DMS79 (cell line): ENCODE data around the gene CETP.
"Not testable (repeated sequence)": the region's sequence is repeated elsewhere in the genome, so short reads cannot be mapped to it uniquely, and the experiment has no call there.

ENCODE experiments used
- DNase-seq: peaks from one replicate; lab custom pipeline; 2025; lab: John Stamatoyannopoulos, UW

The CETP gene

GRCh38 chr16:56956076-56956475 lies 5.7 kb upstream of the CETP start:
- no peak for DNase-seq

- DNase-seq: no peak
These were observed 5.0 kb upstream of the CETP start for GRCh38 chr16:56956756-56957155.

GRCh38 chr16:56960681-56961281 lies 969 bp upstream of the CETP start:
- no peak for DNase-seq

- no peak for DNase-seq
These were observed 364 bp upstream of the CETP start for GRCh38 chr16:56961386-56961785.

GRCh38 chr16:56964243-56965148 lies 2.7 kb downstream of the CETP start:
- no peak for DNase-seq

GRCh38 chr16:56965149-56966092 lies 3.7 kb downstream of the CETP start:
- no peak for DNase-seq

- DNase-seq: no peak
These were observed 4.3 kb downstream of the CETP start for GRCh38 chr16:56966093-56966475.

- DNase-seq: no peak
These were observed 6.0 kb downstream of the CETP start for GRCh38 chr16:56967733-56968132.

GRCh38 chr16:56969769-56970168 lies 8.0 kb downstream of the CETP start:
- DNase-seq: no peak

GRCh38 chr16:56970934-56971767 lies 9.4 kb downstream of the CETP start:
- DNase-seq: no peak

GRCh38 chr16:56971768-56972043 lies 10.0 kb downstream of the CETP start:
- DNase-seq: no peak

GRCh38 chr16:56972403-56973293 lies 10.9 kb downstream of the CETP start:
- DNase-seq: no peak

- no peak for DNase-seq
These were observed 11.5 kb downstream of the CETP start for GRCh38 chr16:56973294-56973689.

GRCh38 chr16:56973899-56974298 lies 12.1 kb downstream of the CETP start:
- DNase-seq: not testable (repeated sequence)

- no peak for DNase-seq
These were observed 13.0 kb downstream of the CETP start for GRCh38 chr16:56974549-56975300.

GRCh38 chr16:56975714-56976113 lies 14.0 kb downstream of the CETP start:
- DNase-seq: no peak

- no peak for DNase-seq
These were observed 15.5 kb downstream of the CETP start for GRCh38 chr16:56977216-56977615.

GRCh38 chr16:56977823-56978430 lies 16.2 kb downstream of the CETP start:
- no peak for DNase-seq

GRCh38 chr16:56980201-56980535 lies 18.4 kb downstream of the CETP start:
- no peak for DNase-seq
